Osteocyte (in vitro differentiated cells): ENCODE results near the gene MATCAP1. TPM values are rescaled to one million over a fixed set of nuclear protein-coding genes. Genes with fewer than 3 reads are reported as not detected.

Source experiments
- DNase-seq: peaks from one replicate; pipeline ENCODE4 v3.0.0; 2021; ENCODE audit warnings: mixed read lengths; ENCODE audit not compliant: unreplicated experiment; ENCODE audit errors: extremely low spot score
- H3K27ac Mint-ChIP-seq: one replicate; pipeline ENCODE4 v1.8.0; 2021; ENCODE audit warnings: mild to moderate bottlenecking, mixed read lengths; ENCODE audit not compliant: unreplicated experiment
- H3K27me3 Mint-ChIP-seq: one replicate; pipeline ENCODE4 v1.8.0; 2021; ENCODE audit warnings: mixed read lengths; ENCODE audit not compliant: unreplicated experiment
- H3K36me3 Mint-ChIP-seq: one replicate; pipeline ENCODE4 v1.8.0; 2021; ENCODE audit warnings: mixed read lengths; ENCODE audit not compliant: unreplicated experiment
- H3K4me1 Mint-ChIP-seq: one replicate; pipeline ENCODE4 v1.8.0; 2021; ENCODE audit warnings: mixed read lengths; ENCODE audit not compliant: unreplicated experiment
- H3K4me3 Mint-ChIP-seq: one replicate; pipeline ENCODE4 v1.8.0; 2021; ENCODE audit warnings: mild to moderate bottlenecking, moderate library complexity, mixed read lengths; ENCODE audit not compliant: unreplicated experiment
- H3K9me3 Mint-ChIP-seq: one replicate; pipeline ENCODE4 v1.8.0; 2021; ENCODE audit warnings: mixed read lengths; ENCODE audit not compliant: unreplicated experiment
- CTCF ChIP-seq: fragments of 200-600 bp; sonication (generic); IDR thresholded peaks from 2 replicates; pipeline ENCODE4 v1.5.0; 2021; ENCODE audit warnings: antibody characterized with exemption, mild to moderate bottlenecking, moderate library complexity
- total RNA-seq: library from RNA; stranded (reverse); gene quantifications from 2 replicates; pipeline ENCODE4 v1.2.1, GENCODE V29; 2021

MATCAP1 gene
- total RNA-seq, 1 donor from 2014 or later = 35.7 TPM

- no peak for DNase-seq
- H3K36me3 Mint-ChIP-seq = peaks cover 6% of the 10 kb centered on the region
- H3K27me3 Mint-ChIP-seq = no peaks in the 10 kb centered on the region
- no peak overlapping the region for H3K27ac Mint-ChIP-seq
- no peak overlapping the region for H3K4me3 Mint-ChIP-seq
- no peak for TF ChIP-seq CTCF
- peaks cover 12% of the 10 kb centered on the region for H3K4me1 Mint-ChIP-seq
- H3K9me3 Mint-ChIP-seq = no peaks in the 10 kb centered on the region
Observed at GRCh38 chr16:67211674-67212073, 27.9 kb upstream of the MATCAP1 start.

GRCh38 chr16:67210069-67210937 lies 26.5 kb upstream of the MATCAP1 start:
- Mint-ChIP-seq H3K36me3 (peaks cover 2% of the 10 kb centered on the region), H3K9me3 (no peaks in the 10 kb centered on the region), H3K4me3 (no peak overlapping the region), H3K27ac (no peak overlapping the region), H3K4me1 (peaks cover 19% of the 10 kb centered on the region), H3K27me3 (no peaks in the 10 kb centered on the region)
- no peak for TF ChIP-seq CTCF
- DNase-seq = no peak

- DNase-seq = no peak
- Mint-ChIP-seq H3K36me3 (peaks cover 2% of the 10 kb centered on the region), H3K4me1 (peaks cover 19% of the 10 kb centered on the region), H3K9me3 (no peaks in the 10 kb centered on the region), H3K4me3 (no peak overlapping the region), H3K27me3 (no peaks in the 10 kb centered on the region), H3K27ac (no peak overlapping the region)
- TF ChIP-seq CTCF = no peak
Observed at GRCh38 chr16:67209565-67209964, 25.8 kb upstream of the MATCAP1 start.

- H3K27ac Mint-ChIP-seq = no peak overlapping the region
- TF ChIP-seq CTCF = no peak
- H3K4me1 Mint-ChIP-seq = peaks cover 19% of the 10 kb centered on the region
- H3K9me3 Mint-ChIP-seq = no peaks in the 10 kb centered on the region
- H3K36me3 Mint-ChIP-seq = peaks cover 5% of the 10 kb centered on the region
- H3K27me3 Mint-ChIP-seq = no peaks in the 10 kb centered on the region
- H3K4me3 Mint-ChIP-seq = no peak overlapping the region
- DNase-seq = no peak
Observed at GRCh38 chr16:67208154-67208896, 24.6 kb upstream of the MATCAP1 start.
